HuH-7 (cell line): ENCODE data around the gene C16orf82.

Experiments used
- DNase-seq: peaks from one replicate; pipeline ENCODE4 v3.0.0; 2011; ENCODE audit warnings: low spot score

C16orf82 gene

DNA sequence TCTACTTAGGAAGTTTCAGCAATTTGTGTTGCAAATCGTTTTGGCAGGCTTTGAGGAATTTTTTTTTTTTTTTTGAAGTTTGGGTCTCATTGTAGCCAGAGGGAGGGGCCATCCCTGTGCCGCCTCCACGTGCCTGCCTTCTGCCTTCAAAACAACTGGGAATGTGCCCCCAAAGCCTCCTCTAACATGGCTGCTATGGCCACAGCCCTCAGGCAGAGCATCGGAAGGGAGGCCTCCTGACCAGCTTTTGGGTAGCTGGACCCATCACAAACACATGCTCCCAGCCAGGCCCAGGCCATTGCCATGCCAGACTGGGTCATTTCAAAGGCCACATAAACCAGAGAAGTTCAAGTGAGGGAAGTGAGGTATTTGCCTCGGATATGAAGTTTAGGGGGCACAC is 21.5 kb downstream of the C16orf82 start:
- no peak for DNase-seq

DNA sequence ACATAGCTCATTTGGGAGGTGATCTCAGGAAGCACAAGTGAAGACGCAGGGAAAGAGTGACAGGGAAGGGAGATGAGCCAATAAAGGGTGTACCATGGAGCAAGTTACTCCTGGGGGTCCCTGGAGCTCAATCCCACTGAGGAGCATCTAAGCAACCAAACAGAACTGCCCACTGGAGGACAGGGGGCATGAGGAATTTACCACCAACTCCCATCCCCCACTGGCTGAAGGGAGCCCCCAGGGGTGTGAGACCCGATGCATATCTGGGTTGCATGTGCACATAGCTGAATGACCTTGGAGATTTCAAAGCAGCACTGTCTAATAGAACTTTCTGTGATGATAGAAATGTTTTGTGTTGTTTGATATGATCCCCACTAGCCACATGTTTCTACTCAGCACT is 29.6 kb downstream of the C16orf82 start:
- no peak for DNase-seq

DNA sequence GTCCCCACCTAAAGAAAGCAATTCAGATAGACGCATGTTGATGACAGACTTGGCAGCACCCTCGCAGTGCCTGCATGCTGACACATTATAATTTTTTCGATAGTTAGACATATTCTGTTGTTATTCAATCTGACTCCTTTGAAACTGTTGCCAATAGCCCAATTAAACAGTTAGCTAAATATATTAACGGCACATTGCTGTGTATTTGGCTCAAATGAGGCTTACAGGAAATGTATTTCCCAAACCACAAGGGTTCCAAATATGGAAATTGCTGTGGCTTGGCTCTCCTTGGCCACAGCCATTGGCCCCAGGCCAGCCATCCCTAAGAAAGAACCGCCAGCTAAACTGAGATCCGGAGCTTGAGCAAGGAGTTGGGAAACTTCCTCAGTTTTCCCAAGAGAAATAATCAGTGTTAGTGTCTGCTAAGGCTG is 31.1 kb downstream of the C16orf82 start:
- no peak for DNase-seq

DNA sequence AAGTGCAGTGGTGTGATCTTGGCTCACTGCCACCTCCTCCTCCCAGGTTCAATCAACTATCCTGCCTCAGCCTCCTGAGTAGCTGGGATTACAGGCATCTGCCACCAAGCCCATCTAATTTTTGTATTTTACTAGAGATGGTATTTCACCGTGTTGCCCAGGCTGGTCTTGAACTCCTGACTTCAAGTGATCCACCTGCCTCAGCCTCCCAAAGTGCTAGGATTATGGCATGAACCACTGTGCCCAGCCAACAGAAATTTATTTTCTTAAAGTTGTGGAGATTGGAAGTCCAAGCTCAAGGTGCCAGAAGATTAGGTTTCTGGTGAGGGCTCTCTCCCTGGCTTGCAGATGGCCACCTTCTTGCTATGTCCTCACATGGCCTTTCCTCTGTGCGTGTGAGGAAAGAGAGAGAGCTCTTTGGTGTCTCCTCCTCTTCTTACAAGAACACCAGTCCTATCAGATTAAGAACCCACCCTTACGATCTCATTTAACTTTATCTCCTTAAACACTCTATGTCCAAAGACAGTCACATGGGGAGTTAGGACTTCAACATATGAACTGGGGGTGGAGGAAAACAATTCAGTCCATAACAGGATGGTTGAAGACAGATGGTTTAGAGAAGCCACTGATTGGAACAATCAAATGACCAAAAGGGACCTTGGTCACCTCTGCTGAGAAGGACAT is 31.8 kb downstream of the C16orf82 start:
- no peak for DNase-seq

DNA sequence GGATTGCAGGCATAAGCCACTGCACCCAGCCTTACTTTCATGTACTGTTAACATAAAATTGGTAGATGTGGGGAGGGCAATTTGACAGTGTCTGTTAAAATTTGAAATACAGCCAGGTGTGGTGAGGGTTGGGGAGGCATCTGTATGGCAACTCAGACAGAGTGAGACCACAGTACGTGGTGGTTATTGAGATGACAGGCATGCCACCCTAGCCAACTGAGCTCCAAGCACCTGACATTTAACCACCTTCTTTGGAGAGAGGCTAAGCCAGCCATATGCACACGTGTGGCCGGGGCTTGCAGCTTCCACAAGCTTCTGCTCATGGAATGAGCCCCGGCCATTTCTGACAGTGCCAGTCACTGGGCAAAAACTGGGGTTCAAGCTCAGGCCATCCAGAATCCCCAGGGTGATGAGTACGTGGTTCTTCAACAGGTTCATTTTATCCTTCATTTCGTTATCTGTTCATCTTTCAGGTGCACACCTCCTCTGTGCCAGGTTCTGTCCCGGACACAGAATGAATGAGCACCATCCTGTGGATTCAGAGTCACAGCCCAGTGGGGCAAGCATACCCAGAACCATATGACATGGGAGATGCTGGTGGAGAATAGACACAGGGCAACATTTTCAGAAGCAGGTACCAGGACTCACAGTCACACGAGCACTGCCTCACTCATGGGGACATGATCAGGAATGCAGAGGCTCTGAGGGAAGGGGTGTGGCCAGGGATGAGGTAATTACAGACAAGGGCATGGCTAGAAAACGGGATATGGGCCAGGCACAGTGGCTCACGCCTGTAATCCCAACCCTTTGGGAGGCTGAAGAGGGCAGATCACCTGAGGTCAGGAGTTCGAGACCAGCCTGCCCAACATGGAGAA is 36.2 kb downstream of the C16orf82 start:
- no peak for DNase-seq

DNA sequence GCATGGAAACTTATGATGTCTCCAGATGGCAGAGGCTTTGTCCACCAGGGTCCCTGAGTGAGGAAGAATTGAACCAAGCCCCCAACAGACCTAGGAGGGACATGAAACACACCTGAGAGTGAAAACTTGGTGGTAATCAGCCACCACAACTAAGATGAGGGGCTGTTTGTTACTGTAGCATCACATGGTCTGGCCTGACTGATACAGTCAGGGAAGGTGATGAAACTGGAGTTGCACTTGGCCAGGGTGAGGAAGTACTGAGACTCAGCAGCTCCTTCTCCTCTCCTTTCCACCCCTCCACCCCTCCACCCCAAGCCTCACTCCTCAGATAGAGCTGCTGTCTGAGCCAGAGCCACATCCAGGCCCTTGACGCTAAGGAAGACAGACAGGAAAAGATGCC is 37.2 kb downstream of the C16orf82 start:
- no peak for DNase-seq

DNA sequence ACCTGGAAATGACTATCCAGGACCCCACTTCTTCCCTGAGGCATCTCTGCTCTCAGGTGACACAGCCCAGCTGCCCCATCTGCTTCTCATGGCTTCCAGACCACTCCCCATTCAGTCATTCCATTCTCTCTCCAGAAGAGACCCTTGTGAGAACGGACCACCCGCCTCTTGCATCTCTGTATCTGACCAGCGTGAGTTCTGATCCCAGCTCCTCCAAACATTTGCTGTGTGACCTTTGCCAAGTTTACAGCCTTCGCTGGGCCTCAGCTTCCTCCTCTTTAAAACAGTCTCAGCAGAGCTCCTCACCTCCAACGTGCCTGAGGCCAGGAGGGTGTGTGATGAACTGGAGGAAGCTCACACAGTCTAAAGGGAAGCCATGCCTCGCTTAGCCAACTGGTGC is 39.6 kb downstream of the C16orf82 start:
- no peak for DNase-seq

DNA sequence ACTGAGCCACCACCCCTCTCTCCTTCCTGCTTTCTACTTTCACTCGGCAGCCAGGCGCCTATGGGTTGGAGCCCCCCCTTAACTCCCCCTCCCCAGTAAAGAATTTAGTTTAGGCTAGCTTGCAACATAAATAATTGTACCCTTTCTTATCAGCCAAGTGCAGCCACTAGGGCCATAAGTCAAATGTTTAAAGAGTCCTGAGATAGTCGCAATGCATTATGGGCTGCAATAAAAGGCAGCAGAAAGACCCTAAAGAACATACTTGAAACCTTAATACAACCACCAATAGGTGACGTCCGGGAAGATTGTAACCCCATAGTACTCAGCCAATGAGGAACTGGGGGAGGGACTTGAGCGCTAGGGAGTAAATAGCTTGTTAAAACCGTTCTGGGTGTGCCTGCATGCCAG is 40.5 kb downstream of the C16orf82 start:
- no peak for DNase-seq

DNA sequence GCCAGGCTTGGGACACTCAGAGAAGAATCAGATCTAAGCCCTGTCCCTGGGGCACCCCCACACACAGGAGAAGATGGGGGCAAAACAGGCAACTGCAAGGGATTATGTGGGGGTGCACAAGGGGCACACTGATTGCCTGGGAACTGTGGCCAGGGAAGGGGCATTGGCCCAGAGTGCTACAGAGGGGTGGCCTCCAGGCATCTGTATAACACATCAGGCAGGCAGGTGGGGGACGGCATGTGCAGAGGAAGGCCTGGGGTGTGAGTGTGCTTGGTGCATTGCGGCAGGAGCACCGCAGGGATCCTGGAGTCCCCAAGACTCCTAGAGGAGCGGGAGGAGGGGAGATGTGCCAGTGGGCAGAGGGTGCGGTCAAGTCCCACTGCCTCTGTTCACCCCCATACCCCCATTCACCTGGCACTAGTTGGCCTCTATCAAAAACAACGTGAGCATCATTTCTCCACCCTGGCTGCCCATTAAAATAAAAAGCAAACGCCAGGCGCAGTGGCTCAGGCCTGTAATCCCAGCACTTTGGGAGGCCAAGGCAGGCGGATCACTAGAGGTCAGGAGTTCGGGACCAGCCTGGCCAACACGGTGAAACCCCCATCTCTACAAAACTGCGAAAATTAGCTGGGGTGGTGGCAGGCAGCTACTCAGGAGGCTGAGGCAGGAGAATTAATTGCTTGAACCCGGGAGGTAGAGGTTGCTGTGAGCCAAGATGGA is 41.5 kb downstream of the C16orf82 start:
- no peak for DNase-seq

DNA sequence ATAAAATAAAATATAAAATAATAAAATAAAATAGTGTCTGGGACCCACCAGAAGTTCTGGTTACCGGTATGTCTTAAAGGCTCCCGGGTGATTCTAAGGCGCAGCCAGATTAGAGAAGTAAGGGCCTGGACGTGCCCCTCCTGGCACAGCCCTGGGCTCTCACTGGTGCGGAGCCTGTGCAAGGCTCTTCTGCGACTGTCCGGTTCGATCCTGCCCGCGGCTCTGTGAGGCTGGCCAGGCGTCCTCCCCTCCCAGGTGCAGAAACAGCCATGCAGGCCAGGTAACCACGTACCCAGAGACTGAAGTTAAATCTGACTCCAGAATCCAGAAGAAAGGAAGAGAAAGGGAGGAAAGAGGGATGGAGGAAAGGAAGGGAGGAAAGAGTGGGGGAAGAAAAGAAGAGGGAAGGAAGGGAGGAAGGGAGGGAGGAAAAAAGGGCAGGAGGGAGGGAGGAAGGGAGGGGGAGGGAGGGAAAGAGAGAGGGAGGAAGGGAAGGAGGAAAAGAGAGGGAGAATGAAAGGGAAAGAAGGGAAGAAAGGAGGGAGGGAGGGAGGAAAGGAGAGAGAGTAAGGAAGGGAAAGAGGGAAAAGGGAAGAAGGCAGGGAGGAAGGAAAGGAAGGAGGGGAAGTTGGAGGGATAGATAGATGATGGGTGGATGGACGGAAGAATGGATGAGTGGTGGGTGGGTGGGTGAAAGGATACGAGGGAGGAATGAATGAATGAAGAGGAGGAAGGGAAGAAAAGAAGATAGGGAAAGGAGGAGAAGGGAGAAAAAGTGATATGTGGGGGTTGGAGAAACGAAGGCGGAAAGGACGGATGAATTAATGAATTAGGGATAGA is 42.3 kb downstream of the C16orf82 start:
- no peak for DNase-seq

DNA sequence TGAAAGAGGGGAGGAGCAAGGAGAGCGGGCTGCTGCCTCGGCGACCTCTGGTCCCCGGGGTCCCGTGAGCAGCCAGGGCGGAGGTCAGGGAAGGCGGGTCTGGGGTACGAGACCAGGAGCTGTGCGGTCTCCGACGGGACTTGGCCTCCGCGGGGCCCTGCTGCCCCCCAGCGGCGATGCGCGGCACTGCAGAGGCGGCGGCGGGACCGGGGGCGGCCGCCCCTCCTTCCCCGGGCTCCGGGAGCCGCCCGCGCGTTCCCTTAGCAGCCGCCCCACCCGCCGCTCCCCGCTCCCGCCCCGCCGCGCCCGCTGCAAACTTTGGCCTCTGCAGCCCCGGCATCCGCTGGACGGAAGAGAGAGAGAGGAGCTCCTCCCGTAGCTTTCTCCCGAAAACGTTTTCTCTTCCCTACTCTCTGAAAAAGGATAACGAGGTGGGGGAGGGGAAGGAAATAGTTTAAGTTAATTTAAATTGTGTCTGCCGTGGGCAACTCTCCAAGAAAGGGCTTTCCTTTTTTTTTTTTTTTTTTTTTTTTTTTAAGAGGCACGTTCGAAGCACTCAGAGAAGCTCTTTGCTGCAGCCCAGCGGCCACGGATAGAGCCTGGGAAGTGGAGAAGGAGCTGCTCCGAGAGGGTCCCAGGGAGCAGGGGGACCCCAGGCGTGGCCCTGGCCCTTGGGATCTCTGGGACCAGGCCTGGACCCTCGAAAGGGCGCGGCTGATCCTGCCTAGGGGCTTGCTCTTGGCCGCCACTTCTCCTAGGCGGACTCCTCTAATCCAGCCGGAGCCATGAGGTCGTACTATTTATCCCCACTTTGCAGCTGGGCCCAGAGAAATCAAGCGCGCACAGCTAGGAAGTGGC is 43.2 kb downstream of the C16orf82 start:
- peak; percentile 76 for DNase-seq

DNA sequence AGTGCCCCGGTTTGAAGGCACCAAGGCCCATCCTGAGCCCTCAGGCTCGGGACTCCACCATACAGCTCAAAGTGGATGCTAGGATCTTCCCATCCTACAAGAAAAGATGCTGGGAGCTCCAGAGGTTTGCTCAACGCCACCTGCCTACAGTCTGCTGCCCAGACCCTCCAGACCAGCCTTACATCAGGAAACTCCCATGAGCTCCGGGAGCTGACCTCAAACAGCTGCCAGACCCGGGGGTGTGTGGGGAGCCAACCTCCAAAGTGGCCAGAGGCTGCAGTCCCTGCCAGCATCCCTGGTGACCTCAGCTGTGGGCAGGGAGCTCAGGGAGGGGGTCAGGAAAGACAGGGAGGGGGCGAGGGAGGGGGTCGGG is 43.8 kb downstream of the C16orf82 start:
- DNase-seq = no peak

DNA sequence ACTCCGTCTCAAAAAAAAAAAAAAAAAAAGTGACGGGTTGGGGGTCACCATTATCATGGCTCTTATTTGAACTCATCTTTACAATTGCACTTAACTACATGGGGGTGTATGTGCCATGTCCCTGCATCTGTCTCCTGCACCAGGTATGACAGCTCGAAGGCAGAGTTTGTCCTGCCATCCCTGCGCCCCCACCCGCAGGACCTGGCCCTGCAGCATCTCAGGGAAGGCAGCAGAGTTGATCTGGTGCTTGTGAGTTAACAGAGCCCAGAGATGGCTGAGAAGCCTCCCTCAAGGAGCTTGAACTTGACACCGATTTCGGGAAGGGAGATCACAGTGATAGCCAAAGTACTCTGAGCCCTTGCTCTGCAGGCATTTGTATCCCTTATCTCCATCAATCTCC is 44.8 kb downstream of the C16orf82 start:
- no peak for DNase-seq

DNA sequence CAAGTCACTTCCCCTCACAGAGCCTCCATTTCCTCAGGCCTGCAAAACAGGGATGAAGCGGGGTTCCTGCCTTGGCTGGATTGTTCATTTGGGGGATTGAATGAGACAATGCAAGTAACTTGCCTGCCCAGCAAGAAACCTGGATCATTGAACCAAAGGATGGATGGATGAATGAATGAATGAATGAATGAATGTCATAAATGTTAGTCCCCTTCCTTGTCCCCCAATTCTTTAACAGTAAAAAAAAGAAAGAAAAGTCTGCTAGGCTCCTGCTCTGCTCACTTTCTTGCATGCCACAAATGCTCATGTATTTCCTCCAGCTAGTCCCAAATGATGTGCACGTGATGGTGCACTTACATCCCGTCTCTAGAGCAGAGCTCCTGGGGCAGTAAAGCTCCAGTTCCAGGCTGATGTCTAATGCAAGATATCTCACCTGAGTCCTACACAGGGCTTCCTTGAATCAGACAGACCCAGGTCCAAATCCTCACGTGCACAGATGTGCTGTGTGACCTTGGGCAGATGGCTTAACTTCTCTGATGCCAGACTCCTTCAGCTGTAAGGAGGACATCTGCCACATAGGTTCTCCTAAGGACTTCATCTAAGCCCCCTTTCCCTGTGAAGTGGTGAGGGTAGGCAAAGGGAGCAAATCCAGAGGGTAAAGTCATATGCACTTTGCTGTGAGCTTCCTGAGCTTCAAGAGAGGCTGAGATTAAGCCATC is 45.5 kb downstream of the C16orf82 start:
- DNase-seq = no peak

DNA sequence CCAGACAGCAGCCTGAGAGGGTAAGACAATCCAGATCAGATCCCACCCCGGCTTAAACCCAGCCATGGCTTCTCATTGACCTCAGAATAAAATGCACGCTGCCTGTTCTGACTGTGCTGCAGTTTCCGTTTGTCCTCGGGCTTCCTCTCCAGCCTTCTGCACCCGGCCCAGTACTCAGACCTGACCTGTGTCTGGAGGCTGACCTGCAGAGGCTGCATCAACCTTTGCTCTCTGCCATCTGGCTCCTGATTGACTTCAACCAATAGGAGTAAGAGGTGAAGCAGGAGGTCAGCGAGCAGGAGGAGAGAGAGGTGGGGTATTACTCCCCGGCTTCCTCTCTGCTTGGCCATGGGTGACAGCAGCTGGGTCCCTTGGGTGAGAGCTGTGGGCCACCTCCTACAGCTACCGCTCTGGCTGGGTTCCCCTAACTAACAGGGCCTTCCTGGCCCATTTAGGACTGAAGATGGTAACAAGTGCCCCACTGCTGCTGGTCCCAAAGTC is 46.7 kb downstream of the C16orf82 start:
- DNase-seq = peak; percentile 26

DNA sequence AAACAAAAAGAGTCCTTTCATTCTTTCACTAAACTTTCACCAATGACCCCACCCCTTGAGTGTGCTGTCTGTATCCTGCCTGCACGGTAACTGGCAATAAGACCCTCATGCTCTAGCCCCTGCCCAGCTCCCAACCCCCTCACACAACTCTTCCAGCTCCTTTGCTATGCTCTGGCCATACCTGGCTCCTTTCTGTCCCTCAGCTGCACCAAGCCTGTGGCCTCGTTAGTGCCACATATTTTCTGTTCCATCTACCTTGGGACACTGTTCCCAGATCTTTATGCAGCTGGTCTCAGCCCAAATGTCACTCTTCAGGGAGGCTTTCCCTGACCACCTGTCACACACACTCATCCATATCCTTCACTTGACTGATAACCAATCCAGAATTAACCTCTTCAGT is 47.3 kb downstream of the C16orf82 start:
- DNase-seq = no peak

DNA sequence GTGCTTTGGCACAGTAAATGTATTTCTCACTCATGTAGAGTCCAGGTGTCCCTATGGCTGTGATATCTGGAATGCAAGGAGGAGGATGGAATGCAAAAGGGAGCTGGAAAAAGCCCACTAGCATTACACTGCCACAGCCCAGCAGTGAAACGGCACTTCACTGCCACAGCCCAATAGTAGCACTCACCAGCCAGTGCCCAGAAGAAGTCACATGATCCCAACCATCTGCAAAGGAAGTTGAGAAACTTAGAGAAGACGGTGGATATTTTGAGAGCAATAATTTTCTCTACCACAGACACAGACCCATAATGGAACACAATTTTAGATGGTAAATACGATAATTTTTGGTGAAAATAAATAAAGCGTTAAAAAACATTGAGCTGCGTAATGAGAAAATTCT is 51.8 kb downstream of the C16orf82 start:
- DNase-seq = no peak
